Peyer's patch (tissue), 4 donors: Measurements from ENCODE around the gene HVCN1.

Experiments
- CTCF ChIP-seq, 6 experiments: fragments of 450-650 bp in 4 of 6; fragments of 200-600 bp in 2 of 6; sonication (generic) in 1 of 6; IDR thresholded peaks; one replicate each; pipeline ENCODE4 v1.5.1; 2017 to 2019; ENCODE audit warnings: antibody characterized with exemption in 6 of 6, mild to moderate bottlenecking in 3 of 6, moderate library complexity in 1 of 6
- POLR2A ChIP-seq, 2 donors: fragments of 450-650 bp; IDR thresholded peaks; one replicate each; pipeline ENCODE4 v1.5.1; 2017; ENCODE audit warnings: antibody characterized with exemption in 2 of 2, mild to moderate bottlenecking in 2 of 2, moderate library complexity in 2 of 2

GRCh38 chr12:110676171-110676570 lies 12.7 kb downstream of the HVCN1 start:
- TF ChIP-seq CTCF (IDR thresholded peaks at IDR 0.05) (no peak), POLR2A (IDR thresholded peaks at IDR 0.05) (no peak)
